Ovary (tissue), 3 donors: ENCODE results near the gene PSMD7.

Experiments used
- EP300 ChIP-seq: sonication (generic); formaldehyde crosslinking; IDR thresholded peaks from one replicate; pipeline ENCODE4 v1.6.1; 2017; ENCODE audit warnings: antibody characterized with exemption
- POLR2A ChIP-seq: fragments of 450-650 bp; IDR thresholded peaks from one replicate; pipeline ENCODE4 v1.6.1; 2017; ENCODE audit warnings: antibody characterized with exemption, mild to moderate bottlenecking, moderate library complexity
- TF ChIP-seq, protein P1 (sequence below), 3 donors: fragments of 450-650 bp in 2 of 3; fragments of 200-600 bp in 1 of 3; IDR thresholded peaks; one replicate each; pipeline versions ENCODE4 v1.5.1 to v1.8.0; 2016 to 2022; ENCODE audit warnings: antibody characterized with exemption in 3 of 3, mild to moderate bottlenecking in 1 of 3
- donor health status: DM: no; HTN: no; CAD: no.

GRCh38 chr16:74320707-74321106 is 24.1 kb downstream of the PSMD7 start:
- TF ChIP-seq EP300 (no peak), POLR2A (no peak)
- TF ChIP-seq, protein P1, sequence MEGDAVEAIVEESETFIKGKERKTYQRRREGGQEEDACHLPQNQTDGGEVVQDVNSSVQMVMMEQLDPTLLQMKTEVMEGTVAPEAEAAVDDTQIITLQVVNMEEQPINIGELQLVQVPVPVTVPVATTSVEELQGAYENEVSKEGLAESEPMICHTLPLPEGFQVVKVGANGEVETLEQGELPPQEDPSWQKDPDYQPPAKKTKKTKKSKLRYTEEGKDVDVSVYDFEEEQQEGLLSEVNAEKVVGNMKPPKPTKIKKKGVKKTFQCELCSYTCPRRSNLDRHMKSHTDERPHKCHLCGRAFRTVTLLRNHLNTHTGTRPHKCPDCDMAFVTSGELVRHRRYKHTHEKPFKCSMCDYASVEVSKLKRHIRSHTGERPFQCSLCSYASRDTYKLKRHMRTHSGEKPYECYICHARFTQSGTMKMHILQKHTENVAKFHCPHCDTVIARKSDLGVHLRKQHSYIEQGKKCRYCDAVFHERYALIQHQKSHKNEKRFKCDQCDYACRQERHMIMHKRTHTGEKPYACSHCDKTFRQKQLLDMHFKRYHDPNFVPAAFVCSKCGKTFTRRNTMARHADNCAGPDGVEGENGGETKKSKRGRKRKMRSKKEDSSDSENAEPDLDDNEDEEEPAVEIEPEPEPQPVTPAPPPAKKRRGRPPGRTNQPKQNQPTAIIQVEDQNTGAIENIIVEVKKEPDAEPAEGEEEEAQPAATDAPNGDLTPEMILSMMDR (IDR thresholded peaks at IDR 0.05), result no peak
